IMR-90 (cell line): ENCODE data around the gene CASZ1. TPM values are rescaled to one million over a fixed set of nuclear protein-coding genes. Genes with fewer than 3 reads are reported as not detected.

Experiments used
- ATAC-seq: fragments of 200-7000 bp; cut with Tn5 transposase; 2 replicates; pipeline ENCODE4 v1.9.1; 2020; ENCODE audit warnings: low read depth, mild to moderate bottlenecking, moderate library complexity
- BruUV-seq: library from RNA; stranded (reverse); fragments of 400-500 nt; replicated peaks from 2 replicates; lab custom pipeline; 2021; lab: Mats Ljungman, UMichigan
- CTCF ChIA-PET: fragments of 300-600 bp; formaldehyde crosslinking; extraction: SDS; loops from one replicate; lab custom pipeline; 2021; ENCODE audit warnings: antibody characterized with exemption; lab: Yijun Ruan, JAX
- POLR2A ChIA-PET: fragments of 300-600 bp; sonication (Branson Sonifier 250); formaldehyde crosslinking; loops from one replicate; lab custom pipeline; 2022; ENCODE audit warnings: antibody characterized with exemption; ENCODE audit not compliant: unreplicated experiment; lab: Charles Lee
- DNase-seq: peaks from one replicate; pipeline ENCODE4 v3.0.0; 2013
- H2AFZ ChIP-seq: replicated peaks from 2 replicates; pipeline ENCODE3; 2013; ENCODE audit warnings: low read length, mild to moderate bottlenecking; ENCODE audit not compliant: poor library complexity
- H2AK5ac ChIP-seq: 2 replicates; pipeline ENCODE4 v1.6.1; 2013; ENCODE audit warnings: low read depth, low read length, inconsistent platforms
- H2AK9ac ChIP-seq: replicated peaks from 2 replicates; pipeline ENCODE3; 2013; ENCODE audit warnings: mild to moderate bottlenecking, low read depth, low read length, moderate library complexity; ENCODE audit not compliant: poor library complexity
- H2BK120ac ChIP-seq: 2 replicates; pipeline ENCODE4 v1.6.1; 2013; ENCODE audit warnings: low read depth, low read length, inconsistent platforms
- H2BK15ac ChIP-seq: 3 replicates; pipeline ENCODE4 v1.6.1; 2013; ENCODE audit warnings: low read depth, low read length, inconsistent platforms
- H2BK20ac ChIP-seq: 2 replicates; pipeline ENCODE4 v1.6.1; 2013; ENCODE audit warnings: low read depth, mild to moderate bottlenecking, inconsistent platforms, low read length, moderate library complexity
- H2BK5ac ChIP-seq: 2 replicates; pipeline ENCODE4 v1.6.1; 2013; ENCODE audit warnings: mild to moderate bottlenecking, low read depth, low read length, inconsistent platforms; ENCODE audit not compliant: poor library complexity, severe bottlenecking
- H3K14ac ChIP-seq: replicated peaks from 2 replicates; pipeline ENCODE4 v1.6.1; 2013; ENCODE audit warnings: low read depth, low read length, inconsistent platforms
- H3K18ac ChIP-seq: 2 replicates; pipeline ENCODE4 v1.6.1; 2013; ENCODE audit warnings: low read depth, low read length, control low read depth
- H3K23ac ChIP-seq: 2 replicates; pipeline ENCODE4 v1.6.1; 2013; ENCODE audit warnings: low read depth, low read length, inconsistent platforms
- H3K27ac ChIP-seq: 2 replicates; pipeline ENCODE4 v1.5.1; 2013; ENCODE audit warnings: mild to moderate bottlenecking, control low read depth, low read length; ENCODE audit not compliant: insufficient read depth
- H3K27me3 ChIP-seq: 2 replicates; pipeline ENCODE4 v1.6.1; 2013; ENCODE audit warnings: low read length; ENCODE audit not compliant: control insufficient read depth, insufficient read depth
- H3K36me3 ChIP-seq: 2 replicates; pipeline ENCODE4 v1.6.1; 2013; ENCODE audit warnings: low read length, mixed read lengths; ENCODE audit not compliant: control insufficient read depth, insufficient read depth
- H3K4ac ChIP-seq: 2 replicates; pipeline ENCODE4 v1.6.1; 2013; ENCODE audit warnings: low read depth, low read length, inconsistent platforms
- H3K4me1 ChIP-seq: 2 replicates; pipeline ENCODE4 v1.6.1; 2013; ENCODE audit warnings: low read length, mixed read lengths; ENCODE audit not compliant: control insufficient read depth, insufficient read depth
- H3K4me2 ChIP-seq: 2 replicates; pipeline ENCODE4 v1.6.1; 2013; ENCODE audit warnings: low read depth, mild to moderate bottlenecking, control low read depth, low read length, moderate library complexity
- H3K4me3 ChIP-seq: 2 replicates; pipeline ENCODE4 v1.5.1; 2013; ENCODE audit warnings: low read depth, mild to moderate bottlenecking, control low read depth, low read length, moderate library complexity; ENCODE audit not compliant: insufficient read depth
- H3K56ac ChIP-seq: 2 replicates; pipeline ENCODE4 v1.6.1; 2013; ENCODE audit warnings: low read length, inconsistent platforms; ENCODE audit not compliant: insufficient read depth; ENCODE audit errors: extremely low read depth
- H3K79me1 ChIP-seq, 2 experiments: 2 replicates each; pipeline ENCODE4 v1.6.1; 2013; ENCODE audit warnings: low read length in 2 of 2, inconsistent platforms in 1 of 2, low read depth in 1 of 2
- H3K9ac ChIP-seq: 2 replicates; pipeline ENCODE4 v1.6.1; 2013; ENCODE audit warnings: low read depth, low read length, control low read depth
- H3K9me1 ChIP-seq: 2 replicates; pipeline ENCODE4 v1.6.1; 2013; ENCODE audit warnings: low read length, inconsistent platforms; ENCODE audit not compliant: insufficient read depth
- H3K9me3 ChIP-seq: 2 replicates; pipeline ENCODE4 v1.6.1; 2013; ENCODE audit warnings: low read length; ENCODE audit not compliant: control insufficient read depth, insufficient read depth
- H4K20me1 ChIP-seq: 2 replicates; pipeline ENCODE4 v1.6.1; 2013; ENCODE audit warnings: low read length, inconsistent platforms; ENCODE audit not compliant: insufficient read depth
- H4K5ac ChIP-seq: 2 replicates; pipeline ENCODE4 v1.6.1; 2013; ENCODE audit warnings: mild to moderate bottlenecking, low read depth, low read length, control low read depth
- H4K8ac ChIP-seq, 2 experiments: 2 replicates each; pipeline ENCODE4 v1.6.1; 2013; ENCODE audit warnings: low read depth in 2 of 2, low read length in 2 of 2, control low read depth in 1 of 2, inconsistent platforms in 1 of 2
- H4K91ac ChIP-seq: 2 replicates; pipeline ENCODE4 v1.6.1; 2013; ENCODE audit warnings: low read depth, low read length, inconsistent platforms; ENCODE audit not compliant: insufficient read depth
- BHLHE40 ChIP-seq: fragments of 150-350 bp; IDR thresholded peaks from 2 replicates; pipeline ENCODE4 v1.6.1; 2016; ENCODE audit warnings: mild to moderate bottlenecking, low read depth, low read length
- CEBPB ChIP-seq: IDR thresholded peaks from 2 replicates; pipeline ENCODE4 v1.6.1; 2012; ENCODE audit warnings: low read depth, low read length, improper control_type of control experiment
- CHD1 ChIP-seq: IDR thresholded peaks from 2 replicates; pipeline ENCODE4 v1.6.1; 2012; ENCODE audit warnings: low read depth, low read length, improper control_type of control experiment
- FOS ChIP-seq: fragments of 150-350 bp; IDR thresholded peaks from 2 replicates; pipeline ENCODE4 v1.6.1; 2016; ENCODE audit warnings: low read depth, low read length
- MAFK ChIP-seq: IDR thresholded peaks from 2 replicates; pipeline ENCODE4 v1.6.1; 2012; ENCODE audit warnings: low read depth, low read length, improper control_type of control experiment
- MAZ ChIP-seq: IDR thresholded peaks from 2 replicates; pipeline ENCODE4 v1.6.1; 2012; ENCODE audit warnings: low read depth, mild to moderate bottlenecking, low read length, improper control_type of control experiment, moderate library complexity, borderline replicate concordance
- MXI1 ChIP-seq: IDR thresholded peaks from 2 replicates; pipeline ENCODE4 v1.6.1; 2012; ENCODE audit warnings: low read depth, mild to moderate bottlenecking, low read length, moderate library complexity, borderline replicate concordance
- NFE2L2 ChIP-seq: fragments of 150-350 bp; IDR thresholded peaks from 2 replicates; pipeline ENCODE4 v1.6.1; 2016; ENCODE audit warnings: low read depth, mild to moderate bottlenecking, low read length
- POLR2A ChIP-seq: IDR thresholded peaks from 2 replicates; pipeline ENCODE4 v1.6.1; 2012; ENCODE audit warnings: mild to moderate bottlenecking, low read depth, low read length
- RAD21 ChIP-seq: IDR thresholded peaks from 2 replicates; pipeline ENCODE4 v1.6.1; 2012; ENCODE audit warnings: low read length, improper control_type of control experiment
- RCOR1 ChIP-seq: IDR thresholded peaks from 2 replicates; pipeline ENCODE4 v1.6.1; 2012; ENCODE audit warnings: mild to moderate bottlenecking, low read length, improper control_type of control experiment; ENCODE audit not compliant: insufficient replicate concordance
- RFX5 ChIP-seq: IDR thresholded peaks from 2 replicates; pipeline ENCODE4 v1.8.0; 2012; ENCODE audit warnings: low read depth, mild to moderate bottlenecking, low read length, moderate library complexity
- SMC3 ChIP-seq: fragments of 150-350 bp; IDR thresholded peaks from 2 replicates; pipeline ENCODE4 v1.6.1; 2016; ENCODE audit warnings: low read depth, mild to moderate bottlenecking, antibody characterized with exemption, low read length, moderate library complexity
- WGBS, 2 experiments: methylation state at CpG; one replicate each; pipeline versions ENCODE4 v1.1.5 to v1.1.7; 2013; ENCODE audit warnings: missing lambda C conversion rate in 2 of 2; ENCODE audit not compliant: insufficient read length in 1 of 2; ENCODE audit errors: extremely low coverage in 2 of 2; 5-methylcytosine and 5-hydroxymethylcytosine counted together
- dilution Hi-C: fragments of 300-500 bp; cut with HindIII; formaldehyde crosslinking; loops from one replicate; pipeline ENCODE4 v1.14.3; 2018; ENCODE audit warnings: low sequenced_read_pairs; ENCODE audit not compliant: unreplicated experiment
- in situ Hi-C: fragments of 300-500 bp; cut with MboI; formaldehyde crosslinking; loops from 3 replicates; pipeline ENCODE4 v1.14.3; 2019; ENCODE audit warnings: low sequenced_read_pairs, inconsistent platforms, mixed read lengths
- intact Hi-C: fragments of 100-400 bp; cut with micrococcal nuclease; formaldehyde crosslinking; loops from 2 replicates; pipeline ENCODE4 v1.10.0; 2022
- polyA plus RNA-seq, 3 experiments: library from polyadenylated mRNA; depleted of rRNA; stranded (reverse); fragments of >200 nt; gene quantifications; 2 replicates each; pipeline ENCODE4 v1.2.3, GENCODE V29; 2012; ENCODE audit warnings: low replicate concordance in 1 of 3
- total RNA-seq: library from RNA; depleted of rRNA; stranded (reverse); fragments of >200 nt; gene quantifications from 2 replicates; pipeline ENCODE4 v1.2.3, GENCODE V29; 2012
- TF ChIP-seq, protein P1 (sequence below): fragments of 150-350 bp; IDR thresholded peaks from 2 replicates; pipeline ENCODE4 v1.6.1; 2017; ENCODE audit warnings: mild to moderate bottlenecking, antibody characterized with exemption, low read length, low read depth
- TF ChIP-seq, protein P2 (sequence below): conservative IDR thresholded peaks from 2 replicates; pipeline ENCODE4 v1.5.1; 2012; ENCODE audit warnings: mild to moderate bottlenecking, low read depth, low read length, improper control_type of control experiment
- TF ChIP-seq, protein P3 (sequence below): fragments of 150-350 bp; IDR thresholded peaks from 2 replicates; pipeline ENCODE4 v1.6.1; 2016; ENCODE audit warnings: low read depth, mild to moderate bottlenecking, low read length, moderate library complexity, borderline replicate concordance

Gene CASZ1
- total and polyA plus RNA-seq, 2 of the 4 experiments (the other 2 are of a cell fraction) = 0.18 to 0.24 TPM

DNA sequence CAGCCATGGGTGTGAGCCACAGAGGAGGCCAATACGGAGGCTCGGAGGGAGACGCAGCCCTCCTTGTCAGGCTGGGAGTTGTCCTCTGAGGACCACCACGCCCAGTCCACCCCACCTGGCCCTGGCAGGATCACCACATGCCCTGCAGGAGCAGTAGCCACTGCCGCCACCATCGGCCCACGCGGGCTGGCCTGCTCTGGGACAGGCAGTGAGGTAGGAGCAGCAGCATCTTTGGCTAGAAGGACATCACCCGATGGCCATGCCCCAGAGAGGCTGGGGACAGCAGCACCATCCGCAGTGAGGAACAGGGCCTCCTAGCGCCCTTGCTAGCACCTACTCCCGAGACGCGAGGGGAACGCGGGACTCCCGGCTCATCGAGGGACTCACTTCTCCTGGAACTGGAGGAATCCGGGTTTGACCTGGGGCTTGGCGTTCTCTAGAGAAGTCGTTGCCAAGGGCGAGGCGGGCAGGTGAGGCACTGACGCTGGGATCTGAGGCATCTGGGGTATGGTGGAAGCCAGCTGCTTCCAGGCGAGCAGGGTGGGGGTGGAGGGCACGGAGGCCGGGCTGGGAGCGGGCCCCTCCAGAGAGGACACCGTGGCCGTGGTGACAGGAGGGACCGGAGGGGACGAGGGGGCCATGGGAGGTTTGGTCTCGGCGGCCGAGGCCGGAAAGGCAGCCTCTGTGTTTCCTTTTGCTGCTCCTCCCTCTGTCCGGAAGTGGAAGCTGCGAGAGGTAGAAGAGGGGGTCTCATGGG lies 148.9 kb downstream of the CASZ1 start:
- H3K27ac ChIP-seq = no peak overlapping the region
- H4K20me1 ChIP-seq = no peaks in the 10 kb centered on the region
- no peak overlapping the region for H2BK20ac ChIP-seq
- ATAC-seq (no peak), DNase-seq (no peak)
- ChIA-PET CTCF (no interaction called here), POLR2A (no interaction called here)
- H3K4me2 ChIP-seq = no peak overlapping the region
- no peak overlapping the region for H3K9ac ChIP-seq
- H3K9me3 ChIP-seq = no peaks in the 10 kb centered on the region
- 0 out of 2 replicates have a peak, but pooled peaks cover 3% of the 10 kb centered on the region for H3K9me1 ChIP-seq
- no peak overlapping the region for H3K56ac ChIP-seq
- no peaks in the 10 kb centered on the region for H3K36me3 ChIP-seq
- dilution Hi-C loops (no loop called here), intact Hi-C loops (no loop called here), in situ Hi-C loops (no loop called here)
- H2BK15ac ChIP-seq = no peak overlapping the region
- H3K4me3 ChIP-seq = no peak overlapping the region
- TF ChIP-seq RFX5 (no peak), NFE2L2 (no peak), SMC3 (no peak), FOS (no peak), RAD21 (no peak), RCOR1 (no peak), MAFK (no peak), MAZ (no peak), BHLHE40 (no peak), CEBPB (no peak), CHD1 (no peak), POLR2A (no peak), MXI1 (no peak)
- TF ChIP-seq, protein P1, sequence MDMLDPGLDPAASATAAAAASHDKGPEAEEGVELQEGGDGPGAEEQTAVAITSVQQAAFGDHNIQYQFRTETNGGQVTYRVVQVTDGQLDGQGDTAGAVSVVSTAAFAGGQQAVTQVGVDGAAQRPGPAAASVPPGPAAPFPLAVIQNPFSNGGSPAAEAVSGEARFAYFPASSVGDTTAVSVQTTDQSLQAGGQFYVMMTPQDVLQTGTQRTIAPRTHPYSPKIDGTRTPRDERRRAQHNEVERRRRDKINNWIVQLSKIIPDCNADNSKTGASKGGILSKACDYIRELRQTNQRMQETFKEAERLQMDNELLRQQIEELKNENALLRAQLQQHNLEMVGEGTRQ = no peak
- TF ChIP-seq, protein P2, sequence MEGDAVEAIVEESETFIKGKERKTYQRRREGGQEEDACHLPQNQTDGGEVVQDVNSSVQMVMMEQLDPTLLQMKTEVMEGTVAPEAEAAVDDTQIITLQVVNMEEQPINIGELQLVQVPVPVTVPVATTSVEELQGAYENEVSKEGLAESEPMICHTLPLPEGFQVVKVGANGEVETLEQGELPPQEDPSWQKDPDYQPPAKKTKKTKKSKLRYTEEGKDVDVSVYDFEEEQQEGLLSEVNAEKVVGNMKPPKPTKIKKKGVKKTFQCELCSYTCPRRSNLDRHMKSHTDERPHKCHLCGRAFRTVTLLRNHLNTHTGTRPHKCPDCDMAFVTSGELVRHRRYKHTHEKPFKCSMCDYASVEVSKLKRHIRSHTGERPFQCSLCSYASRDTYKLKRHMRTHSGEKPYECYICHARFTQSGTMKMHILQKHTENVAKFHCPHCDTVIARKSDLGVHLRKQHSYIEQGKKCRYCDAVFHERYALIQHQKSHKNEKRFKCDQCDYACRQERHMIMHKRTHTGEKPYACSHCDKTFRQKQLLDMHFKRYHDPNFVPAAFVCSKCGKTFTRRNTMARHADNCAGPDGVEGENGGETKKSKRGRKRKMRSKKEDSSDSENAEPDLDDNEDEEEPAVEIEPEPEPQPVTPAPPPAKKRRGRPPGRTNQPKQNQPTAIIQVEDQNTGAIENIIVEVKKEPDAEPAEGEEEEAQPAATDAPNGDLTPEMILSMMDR = no peak
- TF ChIP-seq, protein P3, sequence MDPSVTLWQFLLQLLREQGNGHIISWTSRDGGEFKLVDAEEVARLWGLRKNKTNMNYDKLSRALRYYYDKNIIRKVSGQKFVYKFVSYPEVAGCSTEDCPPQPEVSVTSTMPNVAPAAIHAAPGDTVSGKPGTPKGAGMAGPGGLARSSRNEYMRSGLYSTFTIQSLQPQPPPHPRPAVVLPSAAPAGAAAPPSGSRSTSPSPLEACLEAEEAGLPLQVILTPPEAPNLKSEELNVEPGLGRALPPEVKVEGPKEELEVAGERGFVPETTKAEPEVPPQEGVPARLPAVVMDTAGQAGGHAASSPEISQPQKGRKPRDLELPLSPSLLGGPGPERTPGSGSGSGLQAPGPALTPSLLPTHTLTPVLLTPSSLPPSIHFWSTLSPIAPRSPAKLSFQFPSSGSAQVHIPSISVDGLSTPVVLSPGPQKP = no peak
- 96% methylated on average over 22 of the region's 38 CpGs; no CpG with 5 or more reads in 1 of the 2 experiments for WGBS, 2 experiments
- H2AK9ac ChIP-seq = no peak overlapping the region
- H4K8ac ChIP-seq = no peak overlapping the region
- H3K4ac ChIP-seq = no peak overlapping the region
- H3K79me1 ChIP-seq = no peaks in the 10 kb centered on the region
- H2AFZ ChIP-seq = no peak overlapping the region
- H3K14ac ChIP-seq = no peak overlapping the region
- no peak overlapping the region for H3K23ac ChIP-seq
- BruUV-seq = no TSS peak
- no peak overlapping the region for H4K91ac ChIP-seq
- no peak overlapping the region for H2BK5ac ChIP-seq
- H4K5ac ChIP-seq = no peak overlapping the region
- no peak overlapping the region for H2BK120ac ChIP-seq
- H3K4me1 ChIP-seq = no peaks in the 10 kb centered on the region
- H3K18ac ChIP-seq = no peak overlapping the region
- no peaks in the 10 kb centered on the region for H3K27me3 ChIP-seq
- H2AK5ac ChIP-seq = no peak overlapping the region
